Cardiac muscle cell (in vitro differentiated cells and primary cell): ENCODE results near the gene MTPN. TPM values are rescaled to one million over a fixed set of nuclear protein-coding genes. Genes with fewer than 3 reads are reported as not detected.

ENCODE experiments used
- DNase-seq, 2 donors: peaks; one replicate each; pipeline versions ENCODE4 v3.0.0 to v3.0.0-alpha.2; 2010 to 2017; ENCODE audit warnings: low read depth in 1 of 2, low spot score in 1 of 2
- H3K27ac ChIP-seq: fragments of 200-600 bp; sonication (generic); 2 replicates; pipeline ENCODE4 v1.5.1; 2016
- H3K27me3 ChIP-seq: fragments of 200-600 bp; sonication (generic); 2 replicates; pipeline ENCODE4 v1.6.0; 2016; ENCODE audit warnings: control low read depth
- H3K36me3 ChIP-seq: fragments of 200-600 bp; sonication (generic); 2 replicates; pipeline ENCODE4 v1.5.1; 2016; ENCODE audit warnings: control low read depth
- H3K4me1 ChIP-seq: fragments of 200-600 bp; sonication (generic); 2 replicates; pipeline ENCODE4 v1.8.1; 2017; ENCODE audit warnings: low read depth, mild to moderate bottlenecking, mixed run types
- H3K4me3 ChIP-seq: fragments of 200-600 bp; sonication (generic); 2 replicates; pipeline ENCODE4 v1.5.1; 2016; ENCODE audit warnings: mild to moderate bottlenecking
- H3K9me3 ChIP-seq: fragments of 200-600 bp; sonication (generic); 2 replicates; pipeline ENCODE4 v1.5.1; 2017; ENCODE audit warnings: low read depth, mild to moderate bottlenecking, control low read depth
- polyA plus RNA-seq: library from polyadenylated mRNA; unstranded; fragments of >200 nt; fragmentation: Nextera tagmentation; extraction: Ambion mirVana; gene quantifications from 2 replicates; pipeline ENCODE4 v1.2.1, GENCODE V29; 2016
- total RNA-seq: library from RNA; depleted of rRNA; stranded (reverse); fragments of >200 nt; gene quantifications from 2 replicates; pipeline ENCODE4 v1.2.3, GENCODE V29; 2016
- TF ChIP-seq, protein P1 (sequence below): IDR thresholded peaks from 2 replicates; pipeline ENCODE4 v1.5.1; 2012; ENCODE audit warnings: low read depth, mild to moderate bottlenecking, low read length

MTPN gene
- total and polyA plus RNA-seq, 2 experiments from 2014 or later, result 86.1 to 110 TPM

DNA sequence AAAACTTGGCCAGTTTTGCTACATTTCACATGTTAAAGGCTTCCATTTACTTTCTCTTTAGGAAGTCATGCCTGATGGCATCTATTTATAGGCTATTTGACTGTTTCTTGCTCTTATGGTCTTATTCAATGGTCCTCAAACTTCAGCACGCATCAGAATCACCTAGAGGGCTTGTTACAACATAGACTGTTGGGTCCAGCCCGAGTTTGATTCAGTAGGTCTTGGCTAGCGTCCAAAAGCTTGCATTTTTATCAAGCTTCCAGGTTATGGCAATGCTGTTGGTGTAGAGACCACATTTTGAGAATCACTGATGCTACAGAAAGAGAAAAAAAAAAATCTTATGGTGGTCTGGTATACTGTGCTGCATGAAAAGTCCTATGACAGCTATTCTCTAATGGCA lies 51.9 kb downstream of the MTPN start:
- Histone ChIP-seq H3K36me3 (no peaks in the 10 kb centered on the region), H3K9me3 (no peaks in the 10 kb centered on the region), H3K27ac (peak overlapping the region; percentile 95), H3K4me1 (peaks cover 67% of the 10 kb centered on the region), H3K27me3 (no peaks in the 10 kb centered on the region), H3K4me3 (no peak overlapping the region)
- peak in 1 of 2 donors; percentile 44 for DNase-seq
- TF ChIP-seq, protein P1, sequence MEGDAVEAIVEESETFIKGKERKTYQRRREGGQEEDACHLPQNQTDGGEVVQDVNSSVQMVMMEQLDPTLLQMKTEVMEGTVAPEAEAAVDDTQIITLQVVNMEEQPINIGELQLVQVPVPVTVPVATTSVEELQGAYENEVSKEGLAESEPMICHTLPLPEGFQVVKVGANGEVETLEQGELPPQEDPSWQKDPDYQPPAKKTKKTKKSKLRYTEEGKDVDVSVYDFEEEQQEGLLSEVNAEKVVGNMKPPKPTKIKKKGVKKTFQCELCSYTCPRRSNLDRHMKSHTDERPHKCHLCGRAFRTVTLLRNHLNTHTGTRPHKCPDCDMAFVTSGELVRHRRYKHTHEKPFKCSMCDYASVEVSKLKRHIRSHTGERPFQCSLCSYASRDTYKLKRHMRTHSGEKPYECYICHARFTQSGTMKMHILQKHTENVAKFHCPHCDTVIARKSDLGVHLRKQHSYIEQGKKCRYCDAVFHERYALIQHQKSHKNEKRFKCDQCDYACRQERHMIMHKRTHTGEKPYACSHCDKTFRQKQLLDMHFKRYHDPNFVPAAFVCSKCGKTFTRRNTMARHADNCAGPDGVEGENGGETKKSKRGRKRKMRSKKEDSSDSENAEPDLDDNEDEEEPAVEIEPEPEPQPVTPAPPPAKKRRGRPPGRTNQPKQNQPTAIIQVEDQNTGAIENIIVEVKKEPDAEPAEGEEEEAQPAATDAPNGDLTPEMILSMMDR, result no peak

DNA sequence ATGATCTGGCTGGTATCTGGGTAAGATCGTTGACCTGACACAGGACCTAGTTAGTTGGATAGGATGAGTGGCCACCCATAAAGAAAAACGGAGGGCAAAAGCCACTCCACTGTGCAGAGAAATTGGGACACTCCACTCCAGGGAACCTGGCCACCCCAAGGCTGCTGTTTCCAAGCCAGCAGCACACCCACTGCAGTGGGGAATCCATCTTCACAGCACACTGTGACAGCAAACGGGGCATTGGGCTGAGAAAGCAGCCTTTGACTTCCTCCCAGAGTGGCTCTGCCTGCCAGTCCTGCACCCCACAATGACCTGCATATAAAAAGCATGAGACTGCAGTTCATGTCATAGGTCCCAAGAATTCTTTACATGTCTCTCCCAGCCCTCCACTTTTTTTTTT lies 52.9 kb downstream of the MTPN start:
- no peaks in the 10 kb centered on the region for H3K9me3 ChIP-seq
- TF ChIP-seq, protein P1, result no peak
- no peaks in the 10 kb centered on the region for H3K27me3 ChIP-seq
- no peak for DNase-seq
- H3K4me3 ChIP-seq, result no peak overlapping the region
- peaks cover 58% of the 10 kb centered on the region for H3K4me1 ChIP-seq
- peak overlapping the region; percentile 1 for H3K27ac ChIP-seq
- H3K36me3 ChIP-seq, result no peaks in the 10 kb centered on the region

DNA sequence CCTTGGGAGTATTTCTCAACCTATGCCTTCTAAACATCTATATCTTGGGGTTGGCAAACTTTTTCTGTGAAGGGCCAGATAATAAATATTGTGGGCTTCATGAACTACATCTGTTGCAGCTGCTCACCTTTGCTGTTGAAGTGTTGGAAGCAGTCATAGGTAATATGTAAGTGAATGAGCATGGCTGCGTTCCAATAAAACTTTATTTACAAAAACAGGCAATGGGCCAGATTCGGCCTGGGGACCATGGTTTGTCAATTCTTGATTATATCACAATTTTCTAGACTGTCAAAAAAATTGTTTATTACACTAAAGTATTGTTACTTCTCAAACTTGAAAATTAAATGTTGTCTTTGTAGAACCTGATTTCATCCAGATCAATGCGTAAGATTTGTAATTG lies 54.9 kb downstream of the MTPN start:
- TF ChIP-seq, protein P1, result no peak
- no peak for DNase-seq
- Histone ChIP-seq H3K36me3 (no peaks in the 10 kb centered on the region), H3K4me3 (no peak overlapping the region), H3K4me1 (peaks cover 37% of the 10 kb centered on the region), H3K9me3 (no peaks in the 10 kb centered on the region), H3K27ac (no peak overlapping the region), H3K27me3 (no peaks in the 10 kb centered on the region)

DNA sequence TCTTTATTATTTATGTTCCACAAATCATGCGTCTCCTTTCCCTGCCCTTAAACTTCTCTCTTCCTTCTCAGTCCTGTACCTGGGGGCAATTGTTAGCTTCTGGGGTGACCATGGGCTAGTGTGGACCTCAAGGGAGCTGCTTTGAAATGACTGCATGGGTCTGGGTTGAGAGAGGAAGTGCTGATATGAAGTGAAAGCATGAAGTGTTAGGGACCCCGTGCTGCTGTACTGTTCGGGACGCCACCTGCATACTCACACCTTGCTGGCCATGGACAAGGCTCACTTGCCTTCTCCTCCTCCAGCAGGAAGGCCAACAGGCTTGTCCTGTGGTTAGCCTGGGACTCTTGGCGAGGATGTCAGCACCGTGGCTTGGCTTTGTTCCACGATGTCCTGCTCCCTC lies 56.7 kb downstream of the MTPN start:
- no peaks in the 10 kb centered on the region for H3K27me3 ChIP-seq
- H3K4me1 ChIP-seq, result peaks cover 19% of the 10 kb centered on the region
- H3K36me3 ChIP-seq, result no peaks in the 10 kb centered on the region
- H3K9me3 ChIP-seq, result no peaks in the 10 kb centered on the region
- TF ChIP-seq, protein P1, result no peak
- no peak overlapping the region for H3K27ac ChIP-seq
- no peak for DNase-seq
- H3K4me3 ChIP-seq, result no peak overlapping the region

DNA sequence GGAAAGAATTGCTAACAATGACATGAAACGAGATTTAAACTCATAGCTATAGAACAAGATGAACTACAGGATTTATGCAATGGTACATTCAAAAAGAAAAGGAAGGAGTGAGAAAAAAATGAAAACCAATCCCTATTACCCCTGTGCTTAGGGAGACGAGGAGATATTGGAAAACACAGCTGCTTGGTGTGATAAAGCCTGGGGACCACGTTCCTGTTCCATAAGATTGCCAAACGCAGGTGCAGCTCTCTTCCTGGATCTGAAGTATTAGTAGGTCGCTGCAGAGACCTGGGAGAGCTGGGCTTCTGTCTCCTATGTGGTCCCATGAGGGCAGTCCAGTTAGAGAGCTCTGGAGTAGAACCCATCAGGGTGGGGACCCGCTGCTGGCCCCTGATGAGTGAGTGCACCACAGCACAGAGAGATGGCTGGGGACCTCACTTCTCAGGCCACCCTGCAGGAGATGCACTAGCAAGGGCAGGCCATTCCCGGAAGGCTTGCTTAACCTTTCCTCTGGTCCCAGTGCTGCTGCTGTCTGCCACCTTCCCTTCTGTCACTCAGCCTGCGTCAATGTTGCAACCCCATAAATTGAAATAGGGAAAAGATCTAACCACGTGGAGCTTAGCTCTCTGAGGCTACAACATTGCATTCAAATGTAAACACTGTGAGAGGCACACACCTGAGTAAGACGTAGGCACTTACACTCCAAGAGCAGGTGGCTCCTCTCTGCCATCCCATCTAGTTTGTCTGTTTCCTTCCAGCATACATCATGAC lies 57.9 kb downstream of the MTPN start:
- Histone ChIP-seq H3K27ac (no peak overlapping the region), H3K36me3 (no peaks in the 10 kb centered on the region), H3K9me3 (no peaks in the 10 kb centered on the region), H3K27me3 (no peaks in the 10 kb centered on the region), H3K4me3 (no peak overlapping the region), H3K4me1 (peaks cover 14% of the 10 kb centered on the region)
- DNase-seq, result no peak
- TF ChIP-seq, protein P1, result no peak
